Measurements from ENCODE around the gene GALNT14.

Gene GALNT14

GRCh38 chr2:30968660-30969397 lies 169.4 kb downstream of the GALNT14 start:
- DNase-seq: no peak

- DNase-seq: no peak
Observed at GRCh38 chr2:30966786-30967185, 171.5 kb downstream of the GALNT14 start.

- no peak for DNase-seq
Observed at GRCh38 chr2:30965022-30965531, 173.2 kb downstream of the GALNT14 start.

GRCh38 chr2:30964334-30965005 lies 173.8 kb downstream of the GALNT14 start:
- DNase-seq: no peak

- no peak for DNase-seq
Observed at GRCh38 chr2:30963184-30963583, 175.1 kb downstream of the GALNT14 start.

- DNase-seq: no peak
Observed at GRCh38 chr2:30960213-30960612, 178.0 kb downstream of the GALNT14 start.

GRCh38 chr2:30959653-30960052 lies 178.6 kb downstream of the GALNT14 start:
- DNase-seq: no peak

- no peak for DNase-seq
Observed at GRCh38 chr2:30958918-30959265, 179.3 kb downstream of the GALNT14 start.

GRCh38 chr2:30958193-30958917 lies 179.9 kb downstream of the GALNT14 start:
- no peak for DNase-seq

- DNase-seq: no peak
Observed at GRCh38 chr2:30957591-30957990, 180.6 kb downstream of the GALNT14 start.

GRCh38 chr2:30956995-30957394 lies 181.2 kb downstream of the GALNT14 start:
- DNase-seq: no peak

- DNase-seq: no peak
Observed at GRCh38 chr2:30955516-30956132, 182.6 kb downstream of the GALNT14 start.

- DNase-seq: no peak
Observed at GRCh38 chr2:30950339-30950738, 187.9 kb downstream of the GALNT14 start.

GRCh38 chr2:30949435-30949834 lies 188.8 kb downstream of the GALNT14 start:
- no peak for DNase-seq

GRCh38 chr2:30948857-30949256 lies 189.4 kb downstream of the GALNT14 start:
- DNase-seq: no peak

GRCh38 chr2:30948130-30948529 lies 190.1 kb downstream of the GALNT14 start:
- no peak for DNase-seq

- no peak for DNase-seq
Observed at GRCh38 chr2:30947686-30948085, 190.6 kb downstream of the GALNT14 start.

GRCh38 chr2:30942419-30942818 lies 195.8 kb downstream of the GALNT14 start:
- no peak for DNase-seq

GRCh38 chr2:30940839-30941238 lies 197.4 kb downstream of the GALNT14 start:
- DNase-seq: no peak

- no peak for DNase-seq
Observed at GRCh38 chr2:30939364-30939763, 198.9 kb downstream of the GALNT14 start.

- no peak for DNase-seq
Observed at GRCh38 chr2:30938196-30938595, 200.0 kb downstream of the GALNT14 start.

- DNase-seq: no peak
Observed at GRCh38 chr2:30936977-30937376, 201.3 kb downstream of the GALNT14 start.

- DNase-seq: no peak
Observed at GRCh38 chr2:30935795-30936194, 202.4 kb downstream of the GALNT14 start.
